IMR-90 (cell line): ENCODE data around the gene CYP11A1. TPM values are rescaled to one million over a fixed set of nuclear protein-coding genes. Genes with fewer than 3 reads are reported as not detected.

Experiments used
- ATAC-seq: fragments of 200-7000 bp; cut with Tn5 transposase; 2 replicates; pipeline ENCODE4 v1.9.1; 2020; ENCODE audit warnings: low read depth, mild to moderate bottlenecking, moderate library complexity
- BruUV-seq: library from RNA; stranded (reverse); fragments of 400-500 nt; replicated peaks from 2 replicates; lab custom pipeline; 2021; lab: Mats Ljungman, UMichigan
- CTCF ChIA-PET: fragments of 300-600 bp; formaldehyde crosslinking; extraction: SDS; loops from one replicate; lab custom pipeline; 2021; ENCODE audit warnings: antibody characterized with exemption; lab: Yijun Ruan, JAX
- POLR2A ChIA-PET: fragments of 300-600 bp; sonication (Branson Sonifier 250); formaldehyde crosslinking; loops from one replicate; lab custom pipeline; 2022; ENCODE audit warnings: antibody characterized with exemption; ENCODE audit not compliant: unreplicated experiment; lab: Charles Lee
- DNase-seq: peaks from one replicate; pipeline ENCODE4 v3.0.0; 2013
- H2AFZ ChIP-seq: replicated peaks from 2 replicates; pipeline ENCODE3; 2013; ENCODE audit warnings: low read length, mild to moderate bottlenecking; ENCODE audit not compliant: poor library complexity
- H2AK5ac ChIP-seq: 2 replicates; pipeline ENCODE4 v1.6.1; 2013; ENCODE audit warnings: low read depth, low read length, inconsistent platforms
- H2AK9ac ChIP-seq: replicated peaks from 2 replicates; pipeline ENCODE3; 2013; ENCODE audit warnings: mild to moderate bottlenecking, low read depth, low read length, moderate library complexity; ENCODE audit not compliant: poor library complexity
- H2BK120ac ChIP-seq: 2 replicates; pipeline ENCODE4 v1.6.1; 2013; ENCODE audit warnings: low read depth, low read length, inconsistent platforms
- H2BK15ac ChIP-seq: 3 replicates; pipeline ENCODE4 v1.6.1; 2013; ENCODE audit warnings: low read depth, low read length, inconsistent platforms
- H2BK20ac ChIP-seq: 2 replicates; pipeline ENCODE4 v1.6.1; 2013; ENCODE audit warnings: low read depth, mild to moderate bottlenecking, inconsistent platforms, low read length, moderate library complexity
- H2BK5ac ChIP-seq: 2 replicates; pipeline ENCODE4 v1.6.1; 2013; ENCODE audit warnings: mild to moderate bottlenecking, low read depth, low read length, inconsistent platforms; ENCODE audit not compliant: poor library complexity, severe bottlenecking
- H3K14ac ChIP-seq: replicated peaks from 2 replicates; pipeline ENCODE4 v1.6.1; 2013; ENCODE audit warnings: low read depth, low read length, inconsistent platforms
- H3K18ac ChIP-seq: 2 replicates; pipeline ENCODE4 v1.6.1; 2013; ENCODE audit warnings: low read depth, low read length, control low read depth
- H3K23ac ChIP-seq: 2 replicates; pipeline ENCODE4 v1.6.1; 2013; ENCODE audit warnings: low read depth, low read length, inconsistent platforms
- H3K27ac ChIP-seq: 2 replicates; pipeline ENCODE4 v1.5.1; 2013; ENCODE audit warnings: mild to moderate bottlenecking, control low read depth, low read length; ENCODE audit not compliant: insufficient read depth
- H3K27me3 ChIP-seq: 2 replicates; pipeline ENCODE4 v1.6.1; 2013; ENCODE audit warnings: low read length; ENCODE audit not compliant: control insufficient read depth, insufficient read depth
- H3K36me3 ChIP-seq: 2 replicates; pipeline ENCODE4 v1.6.1; 2013; ENCODE audit warnings: low read length, mixed read lengths; ENCODE audit not compliant: control insufficient read depth, insufficient read depth
- H3K4ac ChIP-seq: 2 replicates; pipeline ENCODE4 v1.6.1; 2013; ENCODE audit warnings: low read depth, low read length, inconsistent platforms
- H3K4me1 ChIP-seq: 2 replicates; pipeline ENCODE4 v1.6.1; 2013; ENCODE audit warnings: low read length, mixed read lengths; ENCODE audit not compliant: control insufficient read depth, insufficient read depth
- H3K4me2 ChIP-seq: 2 replicates; pipeline ENCODE4 v1.6.1; 2013; ENCODE audit warnings: low read depth, mild to moderate bottlenecking, control low read depth, low read length, moderate library complexity
- H3K4me3 ChIP-seq: 2 replicates; pipeline ENCODE4 v1.5.1; 2013; ENCODE audit warnings: low read depth, mild to moderate bottlenecking, control low read depth, low read length, moderate library complexity; ENCODE audit not compliant: insufficient read depth
- H3K56ac ChIP-seq: 2 replicates; pipeline ENCODE4 v1.6.1; 2013; ENCODE audit warnings: low read length, inconsistent platforms; ENCODE audit not compliant: insufficient read depth; ENCODE audit errors: extremely low read depth
- H3K79me1 ChIP-seq, 2 experiments: 2 replicates each; pipeline ENCODE4 v1.6.1; 2013; ENCODE audit warnings: low read length in 2 of 2, inconsistent platforms in 1 of 2, low read depth in 1 of 2
- H3K9ac ChIP-seq: 2 replicates; pipeline ENCODE4 v1.6.1; 2013; ENCODE audit warnings: low read depth, low read length, control low read depth
- H3K9me1 ChIP-seq: 2 replicates; pipeline ENCODE4 v1.6.1; 2013; ENCODE audit warnings: low read length, inconsistent platforms; ENCODE audit not compliant: insufficient read depth
- H3K9me3 ChIP-seq: 2 replicates; pipeline ENCODE4 v1.6.1; 2013; ENCODE audit warnings: low read length; ENCODE audit not compliant: control insufficient read depth, insufficient read depth
- H4K20me1 ChIP-seq: 2 replicates; pipeline ENCODE4 v1.6.1; 2013; ENCODE audit warnings: low read length, inconsistent platforms; ENCODE audit not compliant: insufficient read depth
- H4K5ac ChIP-seq: 2 replicates; pipeline ENCODE4 v1.6.1; 2013; ENCODE audit warnings: mild to moderate bottlenecking, low read depth, low read length, control low read depth
- H4K8ac ChIP-seq, 2 experiments: 2 replicates each; pipeline ENCODE4 v1.6.1; 2013; ENCODE audit warnings: low read depth in 2 of 2, low read length in 2 of 2, control low read depth in 1 of 2, inconsistent platforms in 1 of 2
- H4K91ac ChIP-seq: 2 replicates; pipeline ENCODE4 v1.6.1; 2013; ENCODE audit warnings: low read depth, low read length, inconsistent platforms; ENCODE audit not compliant: insufficient read depth
- BHLHE40 ChIP-seq: fragments of 150-350 bp; IDR thresholded peaks from 2 replicates; pipeline ENCODE4 v1.6.1; 2016; ENCODE audit warnings: mild to moderate bottlenecking, low read depth, low read length
- CEBPB ChIP-seq: IDR thresholded peaks from 2 replicates; pipeline ENCODE4 v1.6.1; 2012; ENCODE audit warnings: low read depth, low read length, improper control_type of control experiment
- CHD1 ChIP-seq: IDR thresholded peaks from 2 replicates; pipeline ENCODE4 v1.6.1; 2012; ENCODE audit warnings: low read depth, low read length, improper control_type of control experiment
- CTCF ChIP-seq: conservative IDR thresholded peaks from 2 replicates; pipeline ENCODE4 v1.5.1; 2012; ENCODE audit warnings: mild to moderate bottlenecking, low read depth, low read length, improper control_type of control experiment
- ELK1 ChIP-seq: fragments of 150-350 bp; IDR thresholded peaks from 2 replicates; pipeline ENCODE4 v1.6.1; 2016; ENCODE audit warnings: low read depth, mild to moderate bottlenecking, low read length, moderate library complexity, borderline replicate concordance
- FOS ChIP-seq: fragments of 150-350 bp; IDR thresholded peaks from 2 replicates; pipeline ENCODE4 v1.6.1; 2016; ENCODE audit warnings: low read depth, low read length
- MAFK ChIP-seq: IDR thresholded peaks from 2 replicates; pipeline ENCODE4 v1.6.1; 2012; ENCODE audit warnings: low read depth, low read length, improper control_type of control experiment
- MAZ ChIP-seq: IDR thresholded peaks from 2 replicates; pipeline ENCODE4 v1.6.1; 2012; ENCODE audit warnings: low read depth, mild to moderate bottlenecking, low read length, improper control_type of control experiment, moderate library complexity, borderline replicate concordance
- MXI1 ChIP-seq: IDR thresholded peaks from 2 replicates; pipeline ENCODE4 v1.6.1; 2012; ENCODE audit warnings: low read depth, mild to moderate bottlenecking, low read length, moderate library complexity, borderline replicate concordance
- NFE2L2 ChIP-seq: fragments of 150-350 bp; IDR thresholded peaks from 2 replicates; pipeline ENCODE4 v1.6.1; 2016; ENCODE audit warnings: low read depth, mild to moderate bottlenecking, low read length
- POLR2A ChIP-seq: IDR thresholded peaks from 2 replicates; pipeline ENCODE4 v1.6.1; 2012; ENCODE audit warnings: mild to moderate bottlenecking, low read depth, low read length
- RAD21 ChIP-seq: IDR thresholded peaks from 2 replicates; pipeline ENCODE4 v1.6.1; 2012; ENCODE audit warnings: low read length, improper control_type of control experiment
- RCOR1 ChIP-seq: IDR thresholded peaks from 2 replicates; pipeline ENCODE4 v1.6.1; 2012; ENCODE audit warnings: mild to moderate bottlenecking, low read length, improper control_type of control experiment; ENCODE audit not compliant: insufficient replicate concordance
- RFX5 ChIP-seq: IDR thresholded peaks from 2 replicates; pipeline ENCODE4 v1.8.0; 2012; ENCODE audit warnings: low read depth, mild to moderate bottlenecking, low read length, moderate library complexity
- SMC3 ChIP-seq: fragments of 150-350 bp; IDR thresholded peaks from 2 replicates; pipeline ENCODE4 v1.6.1; 2016; ENCODE audit warnings: low read depth, mild to moderate bottlenecking, antibody characterized with exemption, low read length, moderate library complexity
- WGBS, 2 experiments: methylation state at CpG; one replicate each; pipeline versions ENCODE4 v1.1.5 to v1.1.7; 2013; ENCODE audit warnings: missing lambda C conversion rate in 2 of 2; ENCODE audit not compliant: insufficient read length in 1 of 2; ENCODE audit errors: extremely low coverage in 2 of 2; 5-methylcytosine and 5-hydroxymethylcytosine counted together
- dilution Hi-C: fragments of 300-500 bp; cut with HindIII; formaldehyde crosslinking; loops from one replicate; pipeline ENCODE4 v1.14.3; 2018; ENCODE audit warnings: low sequenced_read_pairs; ENCODE audit not compliant: unreplicated experiment
- in situ Hi-C: fragments of 300-500 bp; cut with MboI; formaldehyde crosslinking; loops from 3 replicates; pipeline ENCODE4 v1.14.3; 2019; ENCODE audit warnings: low sequenced_read_pairs, inconsistent platforms, mixed read lengths
- intact Hi-C: fragments of 100-400 bp; cut with micrococcal nuclease; formaldehyde crosslinking; loops from 2 replicates; pipeline ENCODE4 v1.10.0; 2022
- polyA plus RNA-seq, 3 experiments: library from polyadenylated mRNA; depleted of rRNA; stranded (reverse); fragments of >200 nt; gene quantifications; 2 replicates each; pipeline ENCODE4 v1.2.3, GENCODE V29; 2012; ENCODE audit warnings: low replicate concordance in 1 of 3
- total RNA-seq: library from RNA; depleted of rRNA; stranded (reverse); fragments of >200 nt; gene quantifications from 2 replicates; pipeline ENCODE4 v1.2.3, GENCODE V29; 2012
- TF ChIP-seq, protein P1 (sequence below): fragments of 150-350 bp; IDR thresholded peaks from 2 replicates; pipeline ENCODE4 v1.6.1; 2017; ENCODE audit warnings: mild to moderate bottlenecking, antibody characterized with exemption, low read length, low read depth

Gene CYP11A1
- total and polyA plus RNA-seq, 2 of the 4 experiments (the other 2 are of a cell fraction), result 0.18 to 0.50 TPM

DNA sequence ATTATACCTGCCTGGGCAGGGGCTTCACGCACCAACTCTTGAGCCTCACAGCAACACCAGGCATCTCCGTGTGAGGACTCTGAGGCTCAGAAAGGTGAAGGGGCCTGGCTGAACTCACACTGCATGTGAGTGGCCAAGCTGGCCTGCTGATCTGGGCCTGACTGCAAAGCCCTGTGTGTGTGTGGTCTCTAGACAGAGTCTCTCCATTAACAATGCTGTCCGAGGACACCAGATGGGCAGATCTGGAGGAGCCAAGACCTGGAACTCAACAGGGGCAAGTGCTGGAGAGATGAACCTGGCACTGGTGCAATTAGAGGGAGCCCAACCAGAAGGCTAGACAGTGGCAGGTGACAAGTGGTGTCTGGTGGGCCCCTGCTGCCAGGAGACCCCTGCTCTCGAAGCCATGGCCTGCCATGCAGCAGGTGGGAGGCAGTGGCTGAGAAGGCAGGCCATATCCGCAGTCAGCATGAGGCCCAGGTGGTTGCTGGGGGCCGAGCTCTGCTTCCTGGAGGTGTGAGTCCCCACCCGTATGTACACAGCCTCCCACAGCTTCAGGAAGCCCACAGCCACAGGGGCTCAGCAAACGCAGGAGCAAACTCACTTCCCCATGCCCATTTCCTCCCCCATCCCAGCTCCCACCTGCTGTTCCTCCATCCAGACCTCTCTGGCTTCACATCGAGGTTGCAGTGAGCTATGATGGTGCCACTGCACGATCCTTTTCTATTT lies 39.0 kb downstream of the CYP11A1 start:
- no TSS peak for BruUV-seq
- no peak for ATAC-seq
- dilution Hi-C loops, result no loop called here

More for the DNA sequence above, 39.0 kb downstream of the CYP11A1 start:
- Histone ChIP-seq H2BK20ac (no peak overlapping the region), H3K9ac (no peak overlapping the region), H3K9me1 (no peaks in the 10 kb centered on the region), H2AK5ac (no peak overlapping the region), H3K4me2 (no peak overlapping the region), H3K79me1 (no peaks in the 10 kb centered on the region), H4K5ac (no peak overlapping the region), H3K23ac (no peak overlapping the region), H4K8ac (no peak overlapping the region), H4K91ac (no peak overlapping the region), H3K4me1 (no peaks in the 10 kb centered on the region), H3K27ac (no peak overlapping the region), H2BK15ac (no peak overlapping the region), H3K14ac (no peak overlapping the region), H3K4me3 (no peak overlapping the region), H2AK9ac (no peak overlapping the region), H3K36me3 (no peaks in the 10 kb centered on the region), H3K18ac (no peak overlapping the region), H3K27me3 (peaks cover 62% of the 10 kb centered on the region), H4K20me1 (no peaks in the 10 kb centered on the region), H3K9me3 (no peaks in the 10 kb centered on the region), H3K56ac (no peak overlapping the region), H2BK5ac (no peak overlapping the region), H2BK120ac (no peak overlapping the region), H2AFZ (no peak overlapping the region), H3K4ac (no peak overlapping the region)
- POLR2A ChIA-PET, result no interaction called here
- WGBS, 2 experiments, result 17% methylated on average over 1 of the region's 10 CpGs; no CpG with 5 or more reads in 1 of the 2 experiments
- CTCF ChIA-PET, result interaction anchor here (0.6 kb wide), 1 partner anchor 442 kb away, joined by 6 read pairs; no protein-coding TSS in a partner anchor
- intact Hi-C loops (no loop called here), in situ Hi-C loops (no loop called here)
- no peak for DNase-seq
- TF ChIP-seq MXI1 (no peak), BHLHE40 (no peak), NFE2L2 (no peak), SMC3 (no peak), FOS (no peak), ELK1 (no peak), CHD1 (no peak), RFX5 (no peak), CTCF (no peak), RCOR1 (no peak), CEBPB (no peak), MAZ (no peak), RAD21 (no peak), MAFK (no peak), POLR2A (no peak)
- TF ChIP-seq, protein P1, sequence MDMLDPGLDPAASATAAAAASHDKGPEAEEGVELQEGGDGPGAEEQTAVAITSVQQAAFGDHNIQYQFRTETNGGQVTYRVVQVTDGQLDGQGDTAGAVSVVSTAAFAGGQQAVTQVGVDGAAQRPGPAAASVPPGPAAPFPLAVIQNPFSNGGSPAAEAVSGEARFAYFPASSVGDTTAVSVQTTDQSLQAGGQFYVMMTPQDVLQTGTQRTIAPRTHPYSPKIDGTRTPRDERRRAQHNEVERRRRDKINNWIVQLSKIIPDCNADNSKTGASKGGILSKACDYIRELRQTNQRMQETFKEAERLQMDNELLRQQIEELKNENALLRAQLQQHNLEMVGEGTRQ, result no peak
